ENCODE results near the gene MAGI2.

DNA sequence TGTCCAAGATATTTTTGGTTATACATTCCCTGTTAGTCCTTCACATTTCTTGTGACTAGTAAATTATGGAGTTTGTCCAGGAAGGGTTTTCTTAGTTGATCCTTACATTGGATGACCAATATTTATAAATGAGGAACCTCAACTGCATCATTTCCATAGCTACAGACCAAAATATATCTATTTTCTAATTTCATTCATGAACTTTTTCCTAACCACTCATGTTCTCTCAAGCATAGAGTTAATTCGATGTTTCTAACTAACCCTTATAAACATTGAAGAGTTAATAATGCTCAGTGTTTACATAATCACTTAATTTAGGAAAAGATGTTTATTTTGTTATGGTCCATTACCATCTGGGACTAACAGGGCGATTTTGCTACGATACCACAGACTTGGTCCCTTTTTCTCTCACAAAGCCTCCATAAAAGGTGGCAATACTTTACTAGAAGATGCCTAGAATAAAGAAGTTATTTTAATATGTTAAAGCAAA, 591.0 kb downstream of the MAGI2 start:
- TF ChIP-seq, protein P1, sequence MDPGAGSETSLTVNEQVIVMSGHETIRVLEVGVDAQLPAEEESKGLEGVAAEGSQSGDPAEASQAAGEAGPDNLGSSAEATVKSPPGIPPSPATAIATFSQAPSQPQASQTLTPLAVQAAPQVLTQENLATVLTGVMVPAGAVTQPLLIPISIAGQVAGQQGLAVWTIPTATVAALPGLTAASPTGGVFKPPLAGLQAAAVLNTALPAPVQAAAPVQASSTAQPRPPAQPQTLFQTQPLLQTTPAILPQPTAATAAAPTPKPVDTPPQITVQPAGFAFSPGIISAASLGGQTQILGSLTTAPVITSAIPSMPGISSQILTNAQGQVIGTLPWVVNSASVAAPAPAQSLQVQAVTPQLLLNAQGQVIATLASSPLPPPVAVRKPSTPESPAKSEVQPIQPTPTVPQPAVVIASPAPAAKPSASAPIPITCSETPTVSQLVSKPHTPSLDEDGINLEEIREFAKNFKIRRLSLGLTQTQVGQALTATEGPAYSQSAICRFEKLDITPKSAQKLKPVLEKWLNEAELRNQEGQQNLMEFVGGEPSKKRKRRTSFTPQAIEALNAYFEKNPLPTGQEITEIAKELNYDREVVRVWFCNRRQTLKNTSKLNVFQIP (CRISPR knock-in tag; IDR thresholded peaks at IDR 0.05; ENCODE audit: borderline replicate concordance, low read depth), result no peak
- no peak for TF ChIP-seq ARNTL (CRISPR knock-in tag; IDR thresholded peaks at IDR 0.05; ENCODE audit: borderline replicate concordance, low read depth)
- TF ChIP-seq ZFP30 (CRISPR knock-in tag; IDR thresholded peaks at IDR 0.05), result no peak
- TF ChIP-seq, protein P2, sequence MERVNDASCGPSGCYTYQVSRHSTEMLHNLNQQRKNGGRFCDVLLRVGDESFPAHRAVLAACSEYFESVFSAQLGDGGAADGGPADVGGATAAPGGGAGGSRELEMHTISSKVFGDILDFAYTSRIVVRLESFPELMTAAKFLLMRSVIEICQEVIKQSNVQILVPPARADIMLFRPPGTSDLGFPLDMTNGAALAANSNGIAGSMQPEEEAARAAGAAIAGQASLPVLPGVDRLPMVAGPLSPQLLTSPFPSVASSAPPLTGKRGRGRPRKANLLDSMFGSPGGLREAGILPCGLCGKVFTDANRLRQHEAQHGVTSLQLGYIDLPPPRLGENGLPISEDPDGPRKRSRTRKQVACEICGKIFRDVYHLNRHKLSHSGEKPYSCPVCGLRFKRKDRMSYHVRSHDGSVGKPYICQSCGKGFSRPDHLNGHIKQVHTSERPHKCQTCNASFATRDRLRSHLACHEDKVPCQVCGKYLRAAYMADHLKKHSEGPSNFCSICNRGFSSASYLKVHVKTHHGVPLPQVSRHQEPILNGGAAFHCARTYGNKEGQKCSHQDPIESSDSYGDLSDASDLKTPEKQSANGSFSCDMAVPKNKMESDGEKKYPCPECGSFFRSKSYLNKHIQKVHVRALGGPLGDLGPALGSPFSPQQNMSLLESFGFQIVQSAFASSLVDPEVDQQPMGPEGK (CRISPR knock-in tag; IDR thresholded peaks at IDR 0.05; ENCODE audit: borderline replicate concordance), result no peak
- TF ChIP-seq TCF4 (CRISPR knock-in tag; IDR thresholded peaks at IDR 0.05; ENCODE audit: borderline replicate concordance), result no peak
- TF ChIP-seq ISL1 (CRISPR knock-in tag; IDR thresholded peaks at IDR 0.05), result no peak
- TF ChIP-seq ZFP3 (CRISPR knock-in tag; IDR thresholded peaks at IDR 0.05), result no peak
- TF ChIP-seq ZC3H10 (CRISPR knock-in tag; IDR thresholded peaks at IDR 0.05), result no peak
- TF ChIP-seq, protein P3, sequence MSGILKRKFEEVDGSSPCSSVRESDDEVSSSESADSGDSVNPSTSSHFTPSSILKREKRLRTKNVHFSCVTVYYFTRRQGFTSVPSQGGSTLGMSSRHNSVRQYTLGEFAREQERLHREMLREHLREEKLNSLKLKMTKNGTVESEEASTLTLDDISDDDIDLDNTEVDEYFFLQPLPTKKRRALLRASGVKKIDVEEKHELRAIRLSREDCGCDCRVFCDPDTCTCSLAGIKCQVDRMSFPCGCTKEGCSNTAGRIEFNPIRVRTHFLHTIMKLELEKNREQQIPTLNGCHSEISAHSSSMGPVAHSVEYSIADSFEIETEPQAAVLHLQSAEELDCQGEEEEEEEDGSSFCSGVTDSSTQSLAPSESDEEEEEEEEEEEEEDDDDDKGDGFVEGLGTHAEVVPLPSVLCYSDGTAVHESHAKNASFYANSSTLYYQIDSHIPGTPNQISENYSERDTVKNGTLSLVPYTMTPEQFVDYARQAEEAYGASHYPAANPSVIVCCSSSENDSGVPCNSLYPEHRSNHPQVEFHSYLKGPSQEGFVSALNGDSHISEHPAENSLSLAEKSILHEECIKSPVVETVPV (CRISPR knock-in tag; IDR thresholded peaks at IDR 0.05), result no peak
- no peak for TF ChIP-seq BACH2 (CRISPR knock-in tag; IDR thresholded peaks at IDR 0.05; ENCODE audit: borderline replicate concordance)
- TF ChIP-seq RARB (CRISPR knock-in tag; IDR thresholded peaks at IDR 0.05), result no peak

All from SK-N-SH treated with all-trans-retinoic acid at 6 μM for 48 hours (cell line).